Measurements from ENCODE around the gene ABCC6. TPM values are rescaled to one million over a fixed set of nuclear protein-coding genes. Genes with fewer than 3 reads are reported as not detected.

Gene ABCC6
- total RNA-seq, 1 experiment from 2014 or later = 2.9 TPM

GRCh38 chr16:16143931-16144330, 79.4 kb downstream of the ABCC6 start:
- no peak overlapping the region for H3K4me3 ChIP-seq (ENCODE audit: low read depth in 2 of 2, low read length in 2 of 2)
- DNase-seq (ENCODE audit: low read depth, low spot score) (no peak), ATAC-seq (no peak)
- H3K9me3 ChIP-seq (ENCODE audit: control insufficient read depth, insufficient read depth, low read depth, low read length) = no peaks in the 10 kb centered on the region
- POLR2A ChIA-PET = no interaction called here
- no peak for TF ChIP-seq SIN3A (IDR thresholded peaks at IDR 0.05; ENCODE audit: borderline replicate concordance, insufficient read depth, low read depth, low read length)
- no peak for TF ChIP-seq TCF7L2 (IDR thresholded peaks at IDR 0.05; ENCODE audit: low read depth, low read length)
- no peak for TF ChIP-seq POLR2AphosphoS5 (IDR thresholded peaks at IDR 0.05; ENCODE audit: low read depth, low read length)
- no peak for TF ChIP-seq REST (IDR thresholded peaks at IDR 0.05; ENCODE audit: insufficient read depth in 1 of 2, low read depth in 2 of 2, low read length in 1 of 2)
- no peaks in the 10 kb centered on the region for H3K27me3 ChIP-seq (ENCODE audit: control insufficient read depth, insufficient read depth, low read length)
- H3K27ac ChIP-seq (ENCODE audit: low read length) = no peak overlapping the region
- intact Hi-C loops (cut with micrococcal nuclease; ENCODE audit: unreplicated experiment) = no loop called here
- peaks cover 27% of the 10 kb centered on the region for H3K36me3 ChIP-seq (ENCODE audit: control insufficient read depth, insufficient read depth, low read length)
- BruUV-seq (replicated peaks) = no TSS peak
- H3K4me1 ChIP-seq (ENCODE audit: control insufficient read depth, insufficient read depth, low read length) = peaks cover 15% of the 10 kb centered on the region
- in situ Hi-C loops (cut with HindIII; ENCODE audit: low pct_unique_long_range_greater_than_20kb, low sequenced_read_pairs) = no loop called here
- CTCF ChIA-PET = no interaction called here

GRCh38 chr16:16143038-16143763, 80.1 kb downstream of the ABCC6 start:
- H3K9me3 ChIP-seq (ENCODE audit: control insufficient read depth, insufficient read depth, low read depth, low read length) = no peaks in the 10 kb centered on the region
- ATAC-seq (peak; percentile 32; the same call in 1 of the 2 replicates), DNase-seq (ENCODE audit: low read depth, low spot score) (no peak)
- ChIA-PET POLR2A (interaction anchor here (0.7 kb wide), 1 partner anchor 14 kb away, joined by 4 read pairs; no protein-coding TSS in a partner anchor), CTCF (no interaction called here)
- H3K27me3 ChIP-seq (ENCODE audit: control insufficient read depth, insufficient read depth, low read length) = no peaks in the 10 kb centered on the region
- H3K4me3 ChIP-seq (ENCODE audit: low read depth in 2 of 2, low read length in 2 of 2) = no peak overlapping the region
- H3K36me3 ChIP-seq (ENCODE audit: control insufficient read depth, insufficient read depth, low read length) = peaks cover 34% of the 10 kb centered on the region
- no peak overlapping the region for H3K27ac ChIP-seq (ENCODE audit: low read length)
- peaks cover 10% of the 10 kb centered on the region for H3K4me1 ChIP-seq (ENCODE audit: control insufficient read depth, insufficient read depth, low read length)
- no TSS peak for BruUV-seq (replicated peaks)
- intact Hi-C loops (cut with micrococcal nuclease; ENCODE audit: unreplicated experiment) (no loop called here), in situ Hi-C loops (cut with HindIII; ENCODE audit: low pct_unique_long_range_greater_than_20kb, low sequenced_read_pairs) (no loop called here)
- no peak for TF ChIP-seq TCF7L2 (IDR thresholded peaks at IDR 0.05; ENCODE audit: low read depth, low read length)
- no peak; the same call in 1 of the 2 replicates for TF ChIP-seq CTCF (IDR thresholded peaks at IDR 0.05)
- TF ChIP-seq SIN3A (IDR thresholded peaks at IDR 0.05; ENCODE audit: borderline replicate concordance, insufficient read depth, low read depth, low read length) = no peak
- no peak for TF ChIP-seq REST (IDR thresholded peaks at IDR 0.05; ENCODE audit: insufficient read depth in 1 of 2, low read depth in 2 of 2, low read length in 1 of 2)
- TF ChIP-seq POLR2AphosphoS5 (IDR thresholded peaks at IDR 0.05; ENCODE audit: low read depth, low read length) = no peak
